ENCODE measurements around the gene ADPRHL1.

DNA sequence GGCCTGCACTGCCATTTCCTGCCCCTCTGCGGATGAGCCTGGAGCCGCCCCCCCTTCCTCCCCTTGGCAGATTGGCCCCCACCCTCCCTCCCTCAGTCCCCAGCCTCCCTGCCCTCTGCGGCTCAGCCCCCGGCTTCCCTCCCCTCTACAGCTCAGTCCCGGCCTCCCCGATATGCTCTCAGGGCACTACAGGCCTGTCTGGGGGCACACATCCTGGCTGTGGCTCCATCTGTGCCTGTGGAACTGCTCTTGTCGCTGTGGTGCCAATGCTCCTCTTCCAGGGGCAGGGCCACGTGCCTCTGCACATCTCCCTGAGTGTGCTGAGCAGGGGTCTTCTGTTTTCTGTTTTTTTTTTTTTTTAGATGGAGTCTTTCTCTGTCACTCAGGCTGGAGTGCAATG lies 39.0 kb downstream of the ADPRHL1 start:
- no peak for TF ChIP-seq EZH2 (IDR thresholded peaks at IDR 0.05)
- TF ChIP-seq POLR2AphosphoS5 (IDR thresholded peaks at IDR 0.05; ENCODE audit: borderline replicate concordance, low read depth, low read length), result no peak
- TF ChIP-seq FOXP2 (optimal IDR thresholded peaks at IDR 0.05; ENCODE audit: control extremely low read depth, extremely low read length, insufficient read depth), result no peak

Measured in SK-N-MC (cell line).